Activated naive CD4-positive, alpha-beta T cell treated with anti-CD3 and anti-CD28 coated beads, Interleukin-2, amount 50 U/mL, for 72 hours (primary cell): ENCODE results near the gene IGLL1. TPM values are rescaled to one million over a fixed set of nuclear protein-coding genes. Genes with fewer than 3 reads are reported as not detected.
A peak's percentile ranks its signal among the peaks of the same experiment; 100 is the strongest.
"Not testable (repeated sequence)": the region's sequence is repeated elsewhere in the genome, so short reads cannot be mapped to it uniquely, and the experiment has no call there.

Experiments
- ATAC-seq, 2 donors: fragments of 150-1000 bp; cut with Tn5 transposase; 2 replicates each; pipeline ENCODE4 v1.10.0; 2021; ENCODE audit warnings: mild to moderate bottlenecking in 2 of 2, moderate library complexity in 2 of 2
- DNase-seq, 2 donors: peaks; one replicate each; pipeline ENCODE4 v3.0.0; 2021 to 2022; ENCODE audit warnings: low spot score in 2 of 2
- H3K27ac Mint-ChIP-seq, 2 donors: one replicate each; pipeline ENCODE4 v1.8.0; 2022; ENCODE audit warnings: mild to moderate bottlenecking in 2 of 2, mixed read lengths in 2 of 2
- H3K36me3 Mint-ChIP-seq, 2 donors: one replicate each; pipeline ENCODE4 v1.8.0; 2022; ENCODE audit warnings: mixed read lengths in 2 of 2
- H3K9me3 Mint-ChIP-seq, 2 donors: one replicate each; pipeline ENCODE4 v1.8.0; 2022; ENCODE audit warnings: mixed read lengths in 2 of 2
- total RNA-seq, 2 donors: library from RNA; stranded (reverse); gene quantifications; one replicate each; pipeline ENCODE4 v1.2.3, GENCODE V29; 2022

Gene IGLL1
- total RNA-seq, result not detected

DNA sequence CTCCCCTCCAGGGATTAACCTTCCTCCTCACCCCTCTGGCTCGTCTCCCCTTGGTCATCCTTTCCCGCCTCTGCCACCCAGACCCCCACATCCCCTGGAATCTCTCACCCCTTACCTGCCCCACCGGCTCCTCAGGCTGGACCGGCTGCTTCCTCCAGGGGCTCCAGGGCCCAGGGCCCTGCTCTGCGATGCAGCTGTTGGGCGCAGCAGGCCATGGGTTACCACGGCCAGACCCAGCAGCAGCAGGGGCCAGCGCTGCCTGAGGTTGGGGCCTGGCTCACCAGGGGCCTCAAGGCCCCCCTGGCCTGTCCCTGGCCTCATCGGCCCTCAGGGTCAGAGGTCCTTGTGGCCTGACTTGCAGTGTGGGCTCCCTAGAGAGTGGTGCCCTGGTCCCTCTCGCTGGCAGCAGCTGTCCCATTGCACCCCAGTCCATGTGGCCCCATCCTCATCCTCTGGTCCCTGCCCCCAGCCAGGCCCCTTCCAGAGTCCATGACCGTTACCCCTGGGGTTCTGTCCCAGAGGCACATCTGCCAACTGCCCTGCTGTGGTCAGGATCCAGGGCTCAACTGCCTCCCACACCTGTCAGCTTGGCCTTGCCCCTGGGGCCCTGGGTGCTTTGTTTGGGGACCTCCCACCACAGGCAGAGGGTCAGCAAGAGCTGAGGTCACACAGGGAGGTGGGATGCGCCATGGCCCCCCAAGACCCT is at the start of gene IGLL1:
Gene IGLL1 (minus strand): TSS at position 421 of the 706 bp plus-strand sequence. CDS start 100 bp downstream, at position 321.
- Mint-ChIP-seq H3K27ac (no peak within 1 kb of the TSS), H3K36me3 (no peaks in the 10 kb centered on the region), H3K9me3 (no peaks in the 10 kb centered on the region)
- DNase-seq (no peak), ATAC-seq (no peak)

DNA sequence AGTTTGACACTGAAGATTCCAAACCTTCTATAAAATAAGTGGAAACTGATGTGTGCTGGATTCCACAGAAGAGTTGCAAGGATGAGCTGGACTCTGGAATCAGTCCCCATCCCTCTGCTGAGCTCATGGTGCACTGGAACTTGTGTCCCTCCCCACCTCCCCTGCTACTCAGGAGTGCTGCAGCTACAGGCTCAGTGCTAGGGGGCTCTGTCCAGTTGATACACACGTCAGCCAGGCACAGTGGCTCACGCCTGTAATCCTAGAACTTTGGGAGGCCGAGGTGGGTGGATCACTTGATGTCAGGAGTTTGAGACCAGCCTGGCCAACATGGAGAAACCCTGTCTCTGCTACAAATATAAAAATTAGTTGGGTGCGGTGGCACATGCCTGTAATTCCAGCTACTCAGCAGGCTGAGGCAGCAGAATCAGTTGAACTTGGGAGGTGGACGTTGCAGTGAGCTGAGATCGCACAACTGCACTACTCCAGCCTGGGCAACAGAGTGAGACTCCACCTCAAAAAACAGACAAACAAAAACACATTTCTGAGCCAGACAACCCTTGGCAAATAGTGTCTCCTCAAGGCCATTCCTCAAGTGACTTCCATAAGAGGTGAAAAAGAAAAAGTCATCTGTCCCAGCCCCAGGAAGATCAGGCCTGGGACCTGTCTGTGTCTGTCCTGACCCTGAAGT is 48.1 kb upstream of the IGLL1 start:
- DNase-seq, H3K36me3 Mint-ChIP-seq, H3K27ac Mint-ChIP-seq, ATAC-seq, H3K9me3 Mint-ChIP-seq: not testable (repeated sequence)

DNA sequence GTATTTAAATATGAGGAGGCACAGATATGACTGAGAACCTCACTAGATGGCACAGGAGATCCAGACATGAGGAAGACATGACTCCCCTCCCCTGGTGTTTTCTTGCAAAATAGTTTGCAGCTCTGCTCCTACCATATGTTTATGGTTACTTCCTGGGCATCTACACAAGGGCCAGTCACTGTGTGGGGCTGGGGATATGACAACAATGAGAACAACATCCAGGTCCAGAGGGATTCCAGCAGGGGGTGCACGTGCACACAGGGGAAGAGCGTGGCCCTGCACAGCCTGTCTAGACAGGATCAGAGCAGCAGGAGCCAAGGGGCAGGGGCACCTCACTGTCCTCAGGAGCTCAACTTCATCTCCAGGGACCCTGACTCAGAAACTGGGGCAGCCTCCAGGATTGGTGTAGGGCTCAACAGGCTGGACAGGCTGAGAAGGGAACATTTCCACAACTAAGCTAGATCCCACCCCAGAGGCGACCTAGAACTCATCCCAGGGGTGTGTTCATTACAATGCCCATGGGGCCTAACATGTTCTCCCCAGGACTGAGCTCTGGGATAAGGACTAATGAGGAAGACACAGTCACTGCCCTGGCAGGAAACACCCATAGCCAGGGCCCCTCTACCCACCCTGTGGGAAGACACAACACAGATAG is 47.4 kb upstream of the IGLL1 start:
- DNase-seq (peak in 1 of 2 donors; percentile 61), ATAC-seq (peak; percentile 85 to 92)
- not testable (repeated sequence) for H3K9me3 Mint-ChIP-seq, H3K36me3 Mint-ChIP-seq
- H3K27ac Mint-ChIP-seq, result peak overlapping the region in 1 of 2 donors; percentile 81

GRCh38 chr22:23626286-23626975 is 46.3 kb upstream of the IGLL1 start:
- Mint-ChIP-seq H3K36me3 (no peaks in the 10 kb centered on the region), H3K9me3 (no peaks in the 10 kb centered on the region), H3K27ac (no peak overlapping the region)
- ATAC-seq, result no peak
- DNase-seq, result no peak

DNA sequence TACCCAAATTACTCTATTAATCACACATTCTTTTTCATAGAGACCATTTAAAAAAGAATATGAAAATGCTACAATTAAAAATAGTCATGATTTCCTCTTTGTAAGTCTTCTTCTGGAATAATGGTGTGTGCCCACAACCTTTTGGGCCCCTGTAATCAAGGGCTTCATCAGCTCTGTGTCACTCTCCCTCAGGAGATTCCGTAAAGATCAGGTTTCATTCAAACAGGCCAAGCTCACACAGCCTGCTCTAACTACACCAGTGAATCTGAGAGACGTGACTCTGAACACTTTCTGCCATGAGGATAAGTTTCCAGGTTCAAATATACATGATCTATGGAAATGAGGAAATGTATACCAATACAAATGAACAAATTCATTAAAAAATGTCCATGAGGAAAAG is 42.5 kb upstream of the IGLL1 start:
- no peak overlapping the region for H3K27ac Mint-ChIP-seq
- H3K9me3 Mint-ChIP-seq, result no peaks in the 10 kb centered on the region
- ATAC-seq (no peak), DNase-seq (no peak)
- H3K36me3 Mint-ChIP-seq, result no peaks in the 10 kb centered on the region

DNA sequence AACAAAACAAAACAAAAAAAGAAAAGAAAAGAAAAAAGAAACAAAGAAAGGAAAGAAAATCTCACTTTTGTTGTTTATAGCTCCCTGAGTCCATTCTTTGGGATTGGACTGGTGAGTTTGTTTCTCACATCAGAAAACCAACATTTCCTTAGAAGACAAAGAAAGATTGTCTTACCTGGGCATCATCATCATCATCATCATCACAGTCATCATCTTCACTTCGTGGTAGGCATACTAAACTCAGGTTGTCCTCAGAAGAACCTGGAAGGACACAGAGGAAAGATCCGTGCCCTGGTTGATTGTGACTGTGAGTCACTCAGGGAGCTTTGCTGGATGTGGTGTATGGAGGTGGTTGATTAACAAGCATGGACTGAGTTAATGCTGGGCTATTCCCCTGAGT is 41.8 kb upstream of the IGLL1 start:
- not testable (repeated sequence) for H3K27ac Mint-ChIP-seq, H3K36me3 Mint-ChIP-seq, H3K9me3 Mint-ChIP-seq, ATAC-seq, DNase-seq

- ATAC-seq (no peak), DNase-seq (no peak)
- Mint-ChIP-seq H3K27ac (no peak overlapping the region), H3K36me3 (no peaks in the 10 kb centered on the region), H3K9me3 (no peaks in the 10 kb centered on the region)
These were observed 41.1 kb upstream of the IGLL1 start for GRCh38 chr22:23621082-23621780.

- no peak overlapping the region for H3K27ac Mint-ChIP-seq
- H3K36me3 Mint-ChIP-seq, result no peaks in the 10 kb centered on the region
- DNase-seq (no peak), ATAC-seq (no peak)
- H3K9me3 Mint-ChIP-seq, result no peaks in the 10 kb centered on the region
These were observed 33.3 kb upstream of the IGLL1 start for GRCh38 chr22:23613193-23613972.

- no peak overlapping the region for H3K27ac Mint-ChIP-seq
- no peaks in the 10 kb centered on the region for H3K9me3 Mint-ChIP-seq
- no peak for ATAC-seq
- no peak for DNase-seq
- no peaks in the 10 kb centered on the region for H3K36me3 Mint-ChIP-seq
These were observed 30.1 kb upstream of the IGLL1 start for GRCh38 chr22:23609983-23610781.

DNA sequence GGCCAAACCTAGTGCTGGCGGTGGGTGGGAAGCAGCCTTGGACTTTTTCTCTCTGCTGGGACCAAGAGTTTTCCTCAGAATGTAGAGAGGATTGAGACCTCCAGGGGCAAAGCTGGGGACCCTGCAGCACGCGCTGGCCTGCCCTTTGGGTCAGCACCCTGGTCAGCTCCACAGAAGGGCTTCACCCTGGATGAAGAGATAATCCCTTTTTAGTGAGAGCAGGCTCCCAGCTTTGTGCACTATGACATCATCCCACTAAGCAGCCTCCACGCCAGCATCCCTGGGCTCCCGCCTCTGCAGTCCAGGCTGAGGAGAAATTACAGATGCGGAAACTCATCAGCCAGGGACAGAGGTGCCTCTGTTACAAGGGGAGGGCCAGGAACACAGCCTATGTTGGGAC is 28.5 kb upstream of the IGLL1 start:
- ATAC-seq (no peak), DNase-seq (no peak)
- H3K36me3 Mint-ChIP-seq, result no peaks in the 10 kb centered on the region
- H3K27ac Mint-ChIP-seq, result no peak overlapping the region
- no peaks in the 10 kb centered on the region for H3K9me3 Mint-ChIP-seq

GRCh38 chr22:23606204-23607131 is 26.4 kb upstream of the IGLL1 start:
- H3K36me3 Mint-ChIP-seq, result no peaks in the 10 kb centered on the region
- ATAC-seq (no peak), DNase-seq (no peak)
- H3K27ac Mint-ChIP-seq, result no peak overlapping the region
- H3K9me3 Mint-ChIP-seq, result no peaks in the 10 kb centered on the region

GRCh38 chr22:23604939-23605712 is 25.0 kb upstream of the IGLL1 start:
- Mint-ChIP-seq H3K27ac (no peak overlapping the region), H3K36me3 (no peaks in the 10 kb centered on the region), H3K9me3 (no peaks in the 10 kb centered on the region)
- DNase-seq, result no peak
- ATAC-seq, result no peak

GRCh38 chr22:23603266-23603665 is 23.2 kb upstream of the IGLL1 start:
- DNase-seq (no peak), ATAC-seq (no peak)
- Mint-ChIP-seq H3K36me3 (no peaks in the 10 kb centered on the region), H3K27ac (peak overlapping the region in 1 of 2 donors; percentile 29), H3K9me3 (no peaks in the 10 kb centered on the region)
